ENCODE measurements around the gene XXYLT1.

Gene XXYLT1

GRCh38 chr3:195148549-195148948 is 122.4 kb downstream of the XXYLT1 start:
- in situ Hi-C loops (cut with MboI; ENCODE audit: low pct_unique_long_range_greater_than_20kb, low sequenced_read_pairs, unreplicated experiment): loop anchor here (25.0 kb wide), 1 partner anchor 389 kb away; the partner anchor contains the start of gene PPP1R2
- no peak for DNase-seq (ENCODE audit: low spot score)
- TF ChIP-seq CTCF (IDR thresholded peaks at IDR 0.05; ENCODE audit: extremely low read depth, insufficient read depth, missing control alignments): no peak

GRCh38 chr3:195147649-195148080 is 123.3 kb downstream of the XXYLT1 start:
- in situ Hi-C loops (cut with MboI; ENCODE audit: low pct_unique_long_range_greater_than_20kb, low sequenced_read_pairs, unreplicated experiment): loop anchor here (25.0 kb wide), 1 partner anchor 390 kb away; the partner anchor contains the start of gene PPP1R2
- TF ChIP-seq CTCF (IDR thresholded peaks at IDR 0.05; ENCODE audit: extremely low read depth, insufficient read depth, missing control alignments): no peak
- peak; percentile 82 for DNase-seq (ENCODE audit: low spot score)

- TF ChIP-seq CTCF (IDR thresholded peaks at IDR 0.05; ENCODE audit: extremely low read depth, insufficient read depth, missing control alignments): no peak
- no peak for DNase-seq (ENCODE audit: low spot score)
- in situ Hi-C loops (cut with MboI; ENCODE audit: low pct_unique_long_range_greater_than_20kb, low sequenced_read_pairs, unreplicated experiment): loop anchor here (25.0 kb wide), 1 partner anchor 391 kb away; the partner anchor contains the start of gene PPP1R2
These were observed 124.8 kb downstream of the XXYLT1 start for GRCh38 chr3:195146131-195146530.

- no peak for TF ChIP-seq CTCF (IDR thresholded peaks at IDR 0.05; ENCODE audit: extremely low read depth, insufficient read depth, missing control alignments)
- in situ Hi-C loops (cut with MboI; ENCODE audit: low pct_unique_long_range_greater_than_20kb, low sequenced_read_pairs, unreplicated experiment): loop anchor here (25.0 kb wide), 1 partner anchor 392 kb away; the partner anchor contains the start of gene PPP1R2
- no peak for DNase-seq (ENCODE audit: low spot score)
These were observed 125.4 kb downstream of the XXYLT1 start for GRCh38 chr3:195145579-195145978.

GRCh38 chr3:195143221-195143620 is 127.7 kb downstream of the XXYLT1 start:
- in situ Hi-C loops (cut with MboI; ENCODE audit: low pct_unique_long_range_greater_than_20kb, low sequenced_read_pairs, unreplicated experiment): loop anchor here (25.0 kb wide), 1 partner anchor 394 kb away; the partner anchor contains the start of gene PPP1R2
- no peak for TF ChIP-seq CTCF (IDR thresholded peaks at IDR 0.05; ENCODE audit: extremely low read depth, insufficient read depth, missing control alignments)
- DNase-seq (ENCODE audit: low spot score): no peak

GRCh38 chr3:195142519-195142918 is 128.4 kb downstream of the XXYLT1 start:
- no peak for DNase-seq (ENCODE audit: low spot score)
- TF ChIP-seq CTCF (IDR thresholded peaks at IDR 0.05; ENCODE audit: extremely low read depth, insufficient read depth, missing control alignments): no peak
- in situ Hi-C loops (cut with MboI; ENCODE audit: low pct_unique_long_range_greater_than_20kb, low sequenced_read_pairs, unreplicated experiment): loop anchor here (25.0 kb wide), 1 partner anchor 395 kb away; the partner anchor contains the start of gene PPP1R2
